Keratinocyte (primary cell): ENCODE results near the gene CCDC158. TPM values are rescaled to one million over a fixed set of nuclear protein-coding genes. Genes with fewer than 3 reads are reported as not detected.
"Not testable (repeated sequence)": the region's sequence is repeated elsewhere in the genome, so short reads cannot be mapped to it uniquely, and the experiment has no call there.

Experiments used
- DNase-seq: peaks from one replicate; pipeline ENCODE4 v3.0.0-alpha.2; 2011; ENCODE audit warnings: low read depth, missing footprints, low spot score
- FAIRE-seq: peaks from 2 replicates; lab custom pipeline; 2011; peaks lifted over from hg19 to GRCh38; lab: Jason Lieb, UNC
- H2AFZ ChIP-seq: 2 replicates; pipeline ENCODE4 v1.6.0; 2012; ENCODE audit warnings: low read length, control low read depth, inconsistent platforms; ENCODE audit not compliant: control insufficient read depth
- H3K27ac ChIP-seq: 2 replicates; pipeline ENCODE4 v1.5.1; 2011; ENCODE audit warnings: low read length; ENCODE audit not compliant: control insufficient read depth, insufficient read depth
- H3K27me3 ChIP-seq: 3 replicates; pipeline ENCODE4 v1.6.0; 2011; ENCODE audit warnings: low read length; ENCODE audit not compliant: control insufficient read depth, insufficient read depth; ENCODE audit errors: extremely low read depth
- H3K36me3 ChIP-seq, 2 experiments: 2 replicates in 1 of 2; 3 replicates in 1 of 2; pipeline ENCODE4 v1.5.1; 2011; ENCODE audit warnings: low read length in 2 of 2, mild to moderate bottlenecking in 1 of 2; ENCODE audit not compliant: control insufficient read depth in 2 of 2, insufficient read depth in 2 of 2; ENCODE audit errors: extremely low read depth in 1 of 2
- H3K4me1 ChIP-seq: 3 replicates; pipeline ENCODE4 v1.5.1; 2011; ENCODE audit warnings: low read length; ENCODE audit not compliant: control insufficient read depth, insufficient read depth; ENCODE audit errors: extremely low read depth
- H3K4me2 ChIP-seq: 3 replicates; pipeline ENCODE4 v1.6.0; 2011; ENCODE audit warnings: low read depth, low read length; ENCODE audit not compliant: control insufficient read depth, insufficient read depth; ENCODE audit errors: extremely low read depth
- H3K4me3 ChIP-seq, 3 experiments: fragments of 200-600 bp in 1 of 3; sonication (generic) in 1 of 3; 2 replicates in 2 of 3; 3 replicates in 1 of 3; pipeline ENCODE4 v1.5.1; 2011 to 2016; ENCODE audit warnings: low read length in 3 of 3, mild to moderate bottlenecking in 3 of 3, control low read depth in 2 of 3, inconsistent platforms in 1 of 3, low read depth in 1 of 3, mixed read lengths in 1 of 3, mixed run types in 1 of 3, moderate library complexity in 1 of 3; ENCODE audit not compliant: control insufficient read depth in 2 of 3, insufficient read depth in 2 of 3; ENCODE audit errors: extremely low read depth in 1 of 3
- H3K79me2 ChIP-seq: 2 replicates; pipeline ENCODE4 v1.6.0; 2012; ENCODE audit warnings: low read length; ENCODE audit not compliant: control insufficient read depth, insufficient read depth
- H3K9ac ChIP-seq: 3 replicates; pipeline ENCODE4 v1.6.0; 2011; ENCODE audit warnings: low read length; ENCODE audit not compliant: control insufficient read depth, insufficient read depth; ENCODE audit errors: extremely low read depth
- H3K9me1 ChIP-seq: 3 replicates; pipeline ENCODE4 v1.6.0; 2011; ENCODE audit warnings: low read length; ENCODE audit not compliant: control insufficient read depth, insufficient read depth; ENCODE audit errors: extremely low read depth
- H3K9me3 ChIP-seq: 2 replicates; pipeline ENCODE4 v1.5.1; 2012; ENCODE audit warnings: low read depth, low read length; ENCODE audit not compliant: control insufficient read depth
- H4K20me1 ChIP-seq: 3 replicates; pipeline ENCODE4 v1.6.0; 2011; ENCODE audit warnings: low read length; ENCODE audit not compliant: control insufficient read depth, insufficient read depth; ENCODE audit errors: extremely low read depth
- CTCF ChIP-seq, 3 experiments: IDR thresholded peaks in 1 of 3; conservative IDR thresholded peaks in 1 of 3; optimal IDR thresholded peaks in 1 of 3; 2 replicates in 2 of 3; 3 replicates in 1 of 3; pipeline versions ENCODE3 to v1.5.1; 2011; ENCODE audit warnings: low read length in 3 of 3, mild to moderate bottlenecking in 3 of 3, moderate library complexity in 2 of 3, control low read depth in 1 of 3, inconsistent platforms in 1 of 3; ENCODE audit not compliant: insufficient read depth in 2 of 3; ENCODE audit errors: extremely low read depth in 1 of 3
- EZH2 ChIP-seq: IDR thresholded peaks from one replicate; pipeline ENCODE4 v1.6.1; 2012; ENCODE audit warnings: inconsistent platforms, mild to moderate bottlenecking, low read length, moderate library complexity
- dilution Hi-C: fragments of 300-500 bp; cut with MboI; formaldehyde crosslinking; loops from one replicate; pipeline ENCODE4 v1.7.0; 2020; ENCODE audit warnings: low sequenced_read_pairs; ENCODE audit not compliant: extremely low pct_ligation_motif_present
- polyA plus RNA-seq, 5 experiments: library from polyadenylated mRNA; depleted of rRNA in 3 of 5; stranded (reverse) in 3 of 5; stranded (forward) in 1 of 5; unstranded in 1 of 5; fragments of >200 nt; gene quantifications; 1 replicate in 1 of 5; 2 replicates in 3 of 5; 3 replicates in 1 of 5; pipeline versions ENCODE4 v1.2.1 to v1.2.3, GENCODE V29; 2011 to 2012; ENCODE audit warnings: missing spikeins in 2 of 5, low read depth in 1 of 5, low replicate concordance in 1 of 5

CCDC158 gene
- polyA plus RNA-seq, 1 donor (not counting 4 experiments of a cell fraction or from before 2014, with no cell fraction given), result not detected

GRCh38 chr4:76457885-76458284 lies 36.9 kb upstream of the CCDC158 start:
- Histone ChIP-seq H3K9me1 (no peaks in the 10 kb centered on the region), H2AFZ (no peak overlapping the region), H3K4me2 (no peak overlapping the region), H3K79me2 (no peaks in the 10 kb centered on the region), H3K4me3 (no peak overlapping the region), H3K27ac (no peak overlapping the region), H3K36me3 (no peaks in the 10 kb centered on the region), H3K9me3 (no peaks in the 10 kb centered on the region), H4K20me1 (no peaks in the 10 kb centered on the region), H3K27me3 (no peaks in the 10 kb centered on the region), H3K4me1 (peaks cover 10% of the 10 kb centered on the region), H3K9ac (no peak overlapping the region)
- TF ChIP-seq EZH2, result no peak
- TF ChIP-seq CTCF (optimal IDR thresholded peaks at IDR 0.05 in 1 of 3, IDR thresholded peaks at IDR 0.05 in 1 of 3, conservative IDR thresholded peaks at IDR 0.05 in 1 of 3; ENCODE audit: extremely low read depth in 1 of 3, insufficient read depth in 2 of 3, low read length in 3 of 3), result no peak
- no peak for FAIRE-seq
- dilution Hi-C loops, result no loop called here
- DNase-seq, result no peak

DNA sequence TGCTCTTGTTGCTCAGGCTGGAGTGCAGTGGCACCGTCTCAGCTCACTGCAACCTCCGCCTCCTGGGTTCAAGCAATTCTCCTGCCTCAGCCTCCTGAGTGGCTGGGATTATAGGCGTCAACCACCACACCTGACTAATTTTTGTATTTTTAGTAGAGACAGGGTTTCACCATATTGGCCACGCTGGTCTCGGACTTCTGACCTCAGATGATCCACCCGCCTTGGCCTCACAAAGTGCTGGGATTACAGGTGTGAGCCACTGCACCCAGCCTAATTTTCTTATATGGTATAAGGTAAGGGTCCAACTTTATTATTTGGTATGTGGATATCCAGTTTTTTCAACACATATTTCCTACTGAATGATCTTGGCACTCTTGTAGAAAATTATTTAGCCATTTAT lies 33.1 kb upstream of the CCDC158 start:
- H3K4me2 ChIP-seq, H3K27ac ChIP-seq, H3K4me3 ChIP-seq, H3K9me1 ChIP-seq, H4K20me1 ChIP-seq, dilution Hi-C loops, H3K79me2 ChIP-seq, H2AFZ ChIP-seq, H3K9ac ChIP-seq, H3K4me1 ChIP-seq, H3K27me3 ChIP-seq, FAIRE-seq, H3K36me3 ChIP-seq, H3K9me3 ChIP-seq, DNase-seq: not testable (repeated sequence)

GRCh38 chr4:76453232-76453631 lies 32.3 kb upstream of the CCDC158 start:
- Histone ChIP-seq H2AFZ (no peak overlapping the region), H3K27ac (no peak overlapping the region), H4K20me1 (no peaks in the 10 kb centered on the region), H3K9me3 (no peaks in the 10 kb centered on the region), H3K4me3 (no peak overlapping the region), H3K4me2 (no peak overlapping the region), H3K27me3 (no peaks in the 10 kb centered on the region), H3K36me3 (no peaks in the 10 kb centered on the region), H3K4me1 (no peaks in the 10 kb centered on the region), H3K9me1 (no peaks in the 10 kb centered on the region), H3K9ac (no peak overlapping the region), H3K79me2 (no peaks in the 10 kb centered on the region)
- TF ChIP-seq EZH2 (no peak), CTCF (optimal IDR thresholded peaks at IDR 0.05 in 1 of 3, IDR thresholded peaks at IDR 0.05 in 1 of 3, conservative IDR thresholded peaks at IDR 0.05 in 1 of 3; ENCODE audit: extremely low read depth in 1 of 3, insufficient read depth in 2 of 3, low read length in 3 of 3) (no peak)
- no peak for FAIRE-seq
- no peak for DNase-seq
- dilution Hi-C loops, result no loop called here
